B cell (primary cell): ENCODE data around the gene SAMSN1. TPM values are rescaled to one million over a fixed set of nuclear protein-coding genes. Genes with fewer than 3 reads are reported as not detected.
A peak's percentile ranks its signal among the peaks of the same experiment; 100 is the strongest.

ENCODE experiments used
- ATAC-seq: fragments of 200-7000 bp; cut with Tn5 transposase; one replicate; pipeline ENCODE4 v1.10.0; 2021; ENCODE audit warnings: low read depth, mild to moderate bottlenecking, moderate number of reproducible peaks, moderate library complexity
- CTCF ChIA-PET: fragments of 350-600 bp; sonication (Branson Sonifier 250); formaldehyde crosslinking; loops from one replicate; lab custom pipeline; 2021; ENCODE audit warnings: antibody characterized with exemption, inconsistent platforms; lab: Charles Lee
- POLR2A ChIA-PET: fragments of 350-600 bp; sonication (Branson Sonifier 250); formaldehyde crosslinking; loops from one replicate; lab custom pipeline; 2021; ENCODE audit warnings: antibody characterized with exemption; lab: Charles Lee
- DNase-seq: peaks from one replicate; pipeline ENCODE4 v3.0.0; 2013
- H2AFZ ChIP-seq: 2 replicates; pipeline ENCODE4 v1.6.1; 2012; ENCODE audit warnings: mild to moderate bottlenecking, low read depth, low read length; ENCODE audit not compliant: insufficient read depth, poor library complexity, severe bottlenecking
- H3K27ac ChIP-seq, 2 donors: 1 replicate in 1 of 2; 2 replicates in 1 of 2; pipeline ENCODE4 v1.5.1; 2012 to 2013; ENCODE audit warnings: low read length in 2 of 2, mild to moderate bottlenecking in 2 of 2, moderate library complexity in 1 of 2
- H3K27me3 ChIP-seq, 4 experiments: fragments of 200-600 bp in 1 of 4; sonication (generic) in 1 of 4; replicated peaks in 1 of 4; 1 replicate in 2 of 4; 2 replicates in 2 of 4; pipeline versions ENCODE4 v1.6.1 to v1.7.0; 2013 to 2016; ENCODE audit warnings: low read length in 3 of 4, mild to moderate bottlenecking in 2 of 4, mixed read lengths in 1 of 4, moderate library complexity in 1 of 4; ENCODE audit not compliant: insufficient read depth in 4 of 4, control insufficient read depth in 3 of 4; ENCODE audit errors: control extremely low read depth in 1 of 4
- H3K36me3 ChIP-seq, 2 experiments: replicated peaks in 1 of 2; 1 replicate in 1 of 2; 2 replicates in 1 of 2; pipeline versions ENCODE4 v1.6.1 to v1.7.1; 2013; ENCODE audit warnings: low read length in 1 of 2; ENCODE audit not compliant: insufficient read depth in 2 of 2, control insufficient read depth in 1 of 2; ENCODE audit errors: control extremely low read depth in 1 of 2, extremely low read depth in 1 of 2
- H3K4me1 ChIP-seq, 2 donors: fragments of 200-600 bp in 1 of 2; sonication (generic) in 1 of 2; 1 replicate in 1 of 2; 2 replicates in 1 of 2; pipeline versions ENCODE4 v1.5.1 to v1.6.1; 2013 to 2017; ENCODE audit warnings: low read length in 2 of 2; ENCODE audit not compliant: control insufficient read depth in 2 of 2, insufficient read depth in 2 of 2
- H3K4me2 ChIP-seq: replicated peaks from 2 replicates; pipeline ENCODE3; 2012; ENCODE audit warnings: mild to moderate bottlenecking, low read depth, low read length; ENCODE audit not compliant: poor library complexity, severe bottlenecking
- H3K4me3 ChIP-seq, 5 experiments: fragments of 200-600 bp in 1 of 5; sonication (generic) in 1 of 5; 1 replicate in 3 of 5; 2 replicates in 2 of 5; pipeline versions ENCODE4 v1.5.1 to v1.7.0; 2011 to 2016; ENCODE audit warnings: low read length in 4 of 5, mild to moderate bottlenecking in 4 of 5, low read depth in 2 of 5, control low read depth in 1 of 5, moderate library complexity in 1 of 5; ENCODE audit not compliant: insufficient read depth in 1 of 5; ENCODE audit errors: control extremely low read depth in 1 of 5, extremely low read depth in 1 of 5
- H3K79me2 ChIP-seq: fragments of 200-600 bp; sonication (generic); one replicate; pipeline ENCODE4 v1.6.0; 2016; ENCODE audit warnings: low read length; ENCODE audit not compliant: control insufficient read depth, insufficient read depth
- H3K9ac ChIP-seq: fragments of 200-600 bp; sonication (generic); 2 replicates; pipeline ENCODE4 v1.6.1; 2017; ENCODE audit warnings: mild to moderate bottlenecking, low read length, moderate library complexity
- H3K9me3 ChIP-seq, 3 donors: one replicate each; pipeline versions ENCODE4 v1.6.1 to v1.7.1; 2013; ENCODE audit warnings: low read length in 2 of 3; ENCODE audit not compliant: control insufficient read depth in 2 of 3, insufficient read depth in 1 of 3; ENCODE audit errors: control extremely low read depth in 1 of 3
- H4K20me1 ChIP-seq: 2 replicates; pipeline ENCODE4 v1.6.0; 2012; ENCODE audit warnings: mild to moderate bottlenecking, low read length; ENCODE audit not compliant: insufficient read depth, control insufficient read depth, poor library complexity, severe bottlenecking
- H3K27ac Mint-ChIP-seq: one replicate; pipeline ENCODE4 v1.8.0; 2021; ENCODE audit warnings: mixed read lengths
- H3K27me3 Mint-ChIP-seq: one replicate; pipeline ENCODE4 v1.8.0; 2021; ENCODE audit warnings: mixed read lengths
- H3K4me1 Mint-ChIP-seq: one replicate; pipeline ENCODE4 v1.8.0; 2021; ENCODE audit warnings: mixed read lengths
- H3K4me3 Mint-ChIP-seq: one replicate; pipeline ENCODE4 v1.8.0; 2021; ENCODE audit warnings: mixed read lengths
- H3K9me3 Mint-ChIP-seq: one replicate; pipeline ENCODE4 v1.8.0; 2022; ENCODE audit warnings: mixed read lengths; ENCODE audit not compliant: insufficient read depth
- EZH2 ChIP-seq: IDR thresholded peaks from 2 replicates; pipeline ENCODE4 v1.6.1; 2012; ENCODE audit warnings: borderline replicate concordance, low read depth, mild to moderate bottlenecking, moderate library complexity, low read length; ENCODE audit not compliant: insufficient read depth, poor library complexity, severe bottlenecking
- WGBS: methylation state at CpG from one replicate; pipeline ENCODE4 v1.1.5; 2013; ENCODE audit warnings: missing lambda C conversion rate; ENCODE audit not compliant: insufficient coverage; 5-methylcytosine and 5-hydroxymethylcytosine counted together
- intact Hi-C: fragments of 100-400 bp; cut with micrococcal nuclease; formaldehyde crosslinking; loops from one replicate; pipeline ENCODE4 v1.10.0; 2022
- polyA plus RNA-seq: library from polyadenylated mRNA; depleted of rRNA; stranded (reverse); fragments of >200 nt; gene quantifications from 2 replicates; pipeline ENCODE4 v1.2.3, GENCODE V29; 2012
- total RNA-seq, 2 donors: library from RNA; stranded (reverse); fragments of 120-200 nt in 1 of 2; gene quantifications; 1 replicate in 1 of 2; 2 replicates in 1 of 2; pipeline versions ENCODE4 v1.2.3 to v1.2.4, GENCODE V29; 2013 to 2022
- TF ChIP-seq, protein P1 (sequence below): fragments of 200-600 bp; IDR thresholded peaks from one replicate; pipeline ENCODE4 v1.8.0; 2022; ENCODE audit warnings: antibody characterized with exemption, mild to moderate bottlenecking

SAMSN1 gene
- total and polyA plus RNA-seq, 2 donors (not counting 1 experiment from before 2014, with no cell fraction given) = 8.7 to 53.1 TPM

DNA sequence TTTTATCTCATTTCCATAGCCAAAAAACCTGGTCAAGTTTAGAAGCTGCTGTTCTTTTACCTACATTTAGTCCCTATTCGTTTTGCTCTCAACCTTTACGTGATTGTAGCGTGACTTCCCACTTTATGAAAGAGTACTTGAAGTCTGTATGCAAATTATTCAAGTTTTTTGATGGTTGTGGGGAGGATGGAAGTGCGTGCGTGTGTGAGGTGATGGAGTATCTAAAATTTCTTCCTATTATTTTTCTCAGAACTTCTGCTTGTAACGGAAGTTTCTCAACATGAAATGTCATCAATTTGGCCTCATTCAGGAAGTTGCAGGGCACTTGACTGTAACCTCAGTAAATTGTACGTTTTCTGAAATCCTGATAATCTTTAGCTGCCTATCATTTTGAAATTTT, 64.0 kb downstream of the SAMSN1 start:
- Mint-ChIP-seq H3K4me1 (peaks cover 26% of the 10 kb centered on the region), H3K27ac (peak overlapping the region; percentile 21), H3K27me3 (no peaks in the 10 kb centered on the region), H3K4me3 (peak overlapping the region; percentile 62), H3K9me3 (no peaks in the 10 kb centered on the region)
- peak; percentile 82 for ATAC-seq
- H3K27ac ChIP-seq = no peak overlapping the region
- WGBS = no CpG with 5 or more reads among the region's 7 CpGs
- H3K27me3 ChIP-seq = no peaks in the 10 kb centered on the region
- peak overlapping the region in 3 of 5 experiments; percentile 17 to 46 (median 20) for H3K4me3 ChIP-seq
- peak; percentile 74 for DNase-seq
- H2AFZ ChIP-seq = peak overlapping the region; percentile 55
- peaks cover 0 to 4% of the 10 kb centered on the region in 2 experiments for H3K36me3 ChIP-seq
- H3K9me3 ChIP-seq = no peaks in the 10 kb centered on the region
- peak overlapping the region; percentile 54 for H3K9ac ChIP-seq
- POLR2A ChIA-PET = no interaction called here
- intact Hi-C loops = no loop called here
- peak overlapping the region; percentile 68 for H3K4me2 ChIP-seq
- TF ChIP-seq EZH2 = no peak
- TF ChIP-seq, protein P1, sequence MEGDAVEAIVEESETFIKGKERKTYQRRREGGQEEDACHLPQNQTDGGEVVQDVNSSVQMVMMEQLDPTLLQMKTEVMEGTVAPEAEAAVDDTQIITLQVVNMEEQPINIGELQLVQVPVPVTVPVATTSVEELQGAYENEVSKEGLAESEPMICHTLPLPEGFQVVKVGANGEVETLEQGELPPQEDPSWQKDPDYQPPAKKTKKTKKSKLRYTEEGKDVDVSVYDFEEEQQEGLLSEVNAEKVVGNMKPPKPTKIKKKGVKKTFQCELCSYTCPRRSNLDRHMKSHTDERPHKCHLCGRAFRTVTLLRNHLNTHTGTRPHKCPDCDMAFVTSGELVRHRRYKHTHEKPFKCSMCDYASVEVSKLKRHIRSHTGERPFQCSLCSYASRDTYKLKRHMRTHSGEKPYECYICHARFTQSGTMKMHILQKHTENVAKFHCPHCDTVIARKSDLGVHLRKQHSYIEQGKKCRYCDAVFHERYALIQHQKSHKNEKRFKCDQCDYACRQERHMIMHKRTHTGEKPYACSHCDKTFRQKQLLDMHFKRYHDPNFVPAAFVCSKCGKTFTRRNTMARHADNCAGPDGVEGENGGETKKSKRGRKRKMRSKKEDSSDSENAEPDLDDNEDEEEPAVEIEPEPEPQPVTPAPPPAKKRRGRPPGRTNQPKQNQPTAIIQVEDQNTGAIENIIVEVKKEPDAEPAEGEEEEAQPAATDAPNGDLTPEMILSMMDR = no peak
- no peaks in the 10 kb centered on the region for H3K79me2 ChIP-seq
- no peaks in the 10 kb centered on the region for H4K20me1 ChIP-seq
- H3K4me1 ChIP-seq = peaks cover 9% of the 10 kb centered on the region in 2 donors
- CTCF ChIA-PET = interaction anchor here (1.3 kb wide), 1 partner anchor 256 kb away, joined by 3 read pairs; no protein-coding TSS in a partner anchor

DNA sequence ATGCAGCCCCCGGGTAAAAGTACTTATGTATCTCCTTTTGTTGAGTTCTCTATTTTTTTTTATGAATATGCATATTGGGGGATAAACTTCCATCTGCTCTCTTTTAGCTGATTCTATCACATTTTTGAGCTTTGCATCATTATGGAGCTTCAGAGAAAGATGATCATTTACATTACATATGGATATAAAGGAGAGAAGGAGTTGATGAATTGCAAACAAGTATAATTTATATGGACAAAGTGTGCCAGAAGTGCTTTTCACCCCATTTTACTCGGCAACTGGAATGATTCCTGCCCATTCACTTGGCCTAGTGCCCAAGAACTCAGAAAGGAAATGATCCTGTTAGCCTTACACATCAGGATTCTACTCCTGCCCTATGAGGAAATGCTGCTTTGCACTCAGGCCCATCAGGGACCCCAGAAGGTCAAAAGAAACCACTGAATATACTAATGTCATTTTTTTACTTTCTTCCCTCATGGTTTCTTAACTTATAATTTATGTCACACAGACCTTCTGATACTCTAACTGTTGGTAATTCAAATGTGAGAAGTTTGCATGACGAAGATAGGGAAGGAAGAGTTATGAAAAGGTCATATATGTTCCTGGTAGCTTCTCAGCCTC, 65.6 kb downstream of the SAMSN1 start:
- no peak for TF ChIP-seq EZH2
- TF ChIP-seq, protein P1 = no peak
- peaks cover 9% of the 10 kb centered on the region in 2 donors for H3K4me1 ChIP-seq
- no peak for DNase-seq
- no peak overlapping the region for H3K4me3 ChIP-seq
- no peaks in the 10 kb centered on the region for H3K9me3 ChIP-seq
- Mint-ChIP-seq H3K9me3 (no peaks in the 10 kb centered on the region), H3K4me3 (no peak overlapping the region), H3K27ac (no peak overlapping the region), H3K4me1 (peaks cover 23% of the 10 kb centered on the region), H3K27me3 (no peaks in the 10 kb centered on the region)
- no peaks in the 10 kb centered on the region for H4K20me1 ChIP-seq
- no peak overlapping the region for H3K27ac ChIP-seq
- POLR2A ChIA-PET = no interaction called here
- H3K27me3 ChIP-seq = no peaks in the 10 kb centered on the region
- no peak overlapping the region for H2AFZ ChIP-seq
- H3K36me3 ChIP-seq = peaks cover 0 to 4% of the 10 kb centered on the region in 2 experiments
- 60% methylated on average over 1 of the region's 3 CpGs for WGBS
- H3K79me2 ChIP-seq = no peaks in the 10 kb centered on the region
- no peak for ATAC-seq
- no peak overlapping the region for H3K9ac ChIP-seq
- CTCF ChIA-PET = no interaction called here
- H3K4me2 ChIP-seq = no peak overlapping the region
- intact Hi-C loops = no loop called here
